ENCODE measurements around the gene RAX. TPM values are rescaled to one million over a fixed set of nuclear protein-coding genes. Genes with fewer than 3 reads are reported as not detected.
"Not testable (repeated sequence)": the region's sequence is repeated elsewhere in the genome, so short reads cannot be mapped to it uniquely, and the experiment has no call there.

The RAX gene
- polyA plus RNA-seq, 3 donors, result not detected

DNA sequence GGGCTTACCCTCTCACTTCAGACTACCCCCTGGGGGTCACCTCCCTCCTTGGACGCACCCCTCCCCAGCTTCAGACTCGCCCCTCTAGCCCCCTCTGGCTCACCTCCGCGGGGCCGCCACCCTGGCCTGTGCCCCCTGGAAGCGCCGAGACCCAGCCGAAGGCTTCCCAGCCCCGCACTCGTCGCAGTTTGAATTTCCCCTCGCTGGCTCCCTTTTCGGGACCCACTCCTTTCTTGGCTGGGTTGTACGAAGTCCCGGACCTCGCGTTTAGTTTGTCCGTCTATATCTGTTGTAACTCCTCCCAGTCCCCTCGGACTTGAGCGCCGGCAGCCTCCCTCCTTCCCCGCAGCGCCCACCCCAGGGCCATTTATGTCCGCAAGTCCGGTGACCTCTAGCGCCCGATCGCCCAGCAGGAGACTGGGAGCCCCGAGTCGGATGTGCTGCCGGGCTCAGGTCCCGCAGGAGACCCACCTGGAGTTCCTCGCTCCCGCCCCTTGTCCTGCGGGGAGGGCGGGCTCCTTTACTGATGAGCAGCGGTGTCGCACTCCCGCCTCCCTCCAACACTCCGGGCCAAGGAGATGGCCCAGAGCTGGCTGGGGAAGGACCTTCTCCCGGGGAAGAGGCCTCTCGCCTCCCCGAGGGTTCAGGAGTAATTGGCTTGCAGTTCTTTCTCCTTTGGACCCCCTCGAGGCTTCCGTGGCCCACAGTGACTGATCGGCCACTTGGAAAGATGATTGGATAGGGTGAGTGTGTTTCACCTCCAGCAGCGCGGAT is 692 bp upstream of the RAX start:
- DNase-seq (ENCODE audit: low read depth in 3 of 3, low spot score in 2 of 3), result no peak

DNA sequence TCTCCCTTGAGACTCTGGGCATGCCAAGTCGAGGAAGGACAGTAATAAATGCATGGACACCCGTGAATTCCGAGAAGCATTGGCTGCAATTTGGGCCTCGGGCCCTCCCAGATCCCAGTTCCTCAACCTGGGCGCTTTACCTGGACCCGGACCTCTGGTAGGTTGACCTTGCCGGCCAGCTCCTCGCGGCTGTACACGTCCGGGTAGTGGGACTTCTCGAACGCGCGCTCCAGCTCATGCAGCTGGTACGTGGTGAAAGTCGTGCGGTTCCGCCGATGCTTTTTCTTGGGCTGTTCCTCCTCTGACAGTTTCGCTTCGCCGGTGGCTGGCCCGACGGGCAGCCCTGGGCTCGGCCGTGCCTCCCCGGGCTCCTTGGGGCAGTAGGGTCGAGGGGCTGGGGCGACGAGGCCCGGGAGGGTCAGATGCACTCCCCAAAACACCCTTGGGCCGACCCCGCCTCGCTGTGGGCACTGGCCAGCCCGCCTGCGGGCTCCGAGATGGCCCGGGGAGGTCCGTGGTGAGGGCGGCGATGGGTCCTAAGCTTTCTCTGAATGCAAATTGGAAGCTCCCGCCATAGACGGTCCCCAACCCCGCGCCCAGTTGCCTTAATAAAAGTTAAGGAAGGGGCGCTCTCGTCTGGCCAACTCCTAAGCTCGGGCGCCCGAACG is 899 bp downstream of the RAX start:
- no peak for DNase-seq (ENCODE audit: low read depth in 3 of 3, low spot score in 2 of 3)

DNA sequence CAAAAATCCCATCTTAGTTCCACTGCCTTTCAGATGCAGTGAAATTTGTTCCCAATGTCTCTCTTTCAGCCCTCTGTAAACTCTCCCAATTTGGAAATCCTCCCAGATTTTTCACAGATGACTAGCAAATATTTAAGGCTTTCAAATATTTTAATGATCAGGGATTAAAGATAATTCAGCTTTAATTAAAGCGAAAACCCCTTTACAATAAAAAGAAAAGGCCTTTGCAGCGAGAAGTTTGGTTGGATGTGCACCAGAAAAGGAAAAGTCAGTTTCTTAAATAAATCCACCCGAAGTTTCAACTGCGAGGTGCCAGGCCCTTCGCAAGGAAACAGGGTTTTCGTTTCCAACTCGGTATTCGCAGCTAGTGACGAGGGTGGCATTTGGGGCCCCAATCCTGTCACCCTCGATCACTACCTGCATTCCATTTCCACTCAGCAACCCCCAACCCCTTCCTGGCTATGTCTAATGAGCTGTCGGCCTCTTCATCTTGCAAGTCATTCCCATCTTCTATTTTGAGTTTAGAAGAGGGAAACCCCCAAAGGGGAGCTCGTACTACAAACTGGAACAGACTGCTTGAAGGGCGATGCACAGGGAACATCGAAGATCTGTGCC is 1.5 kb downstream of the RAX start:
- no peak for DNase-seq (ENCODE audit: low read depth in 3 of 3, low spot score in 2 of 3)

DNA sequence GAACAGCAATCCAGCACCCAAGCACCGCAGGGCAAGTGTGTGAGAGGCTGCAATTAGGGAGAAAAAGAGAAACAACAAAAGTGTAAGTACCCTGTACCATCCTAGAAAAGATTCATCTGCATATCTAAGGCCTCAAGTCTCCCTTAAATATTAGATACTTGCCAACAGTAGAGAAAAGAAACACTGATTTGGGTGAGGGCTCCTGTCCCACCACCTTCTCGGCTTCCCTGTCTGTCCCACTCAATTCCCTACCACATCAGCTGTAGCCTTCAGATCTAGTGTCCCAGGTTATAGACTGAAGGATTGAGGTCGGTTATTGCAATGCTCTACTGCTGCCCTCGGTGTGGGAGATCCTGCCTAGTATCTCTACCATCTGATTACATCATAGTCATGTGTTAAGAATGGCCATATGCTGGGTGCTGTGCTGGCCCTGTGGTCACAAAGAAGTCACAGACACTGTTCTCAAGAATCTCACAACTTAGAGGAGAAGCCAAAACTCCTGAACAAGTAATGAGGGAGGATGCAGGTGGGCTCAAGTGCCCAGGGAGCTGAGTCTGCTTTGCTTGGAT is 2.5 kb downstream of the RAX start:
- DNase-seq (ENCODE audit: low read depth in 3 of 3, low spot score in 2 of 3), result no peak

DNA sequence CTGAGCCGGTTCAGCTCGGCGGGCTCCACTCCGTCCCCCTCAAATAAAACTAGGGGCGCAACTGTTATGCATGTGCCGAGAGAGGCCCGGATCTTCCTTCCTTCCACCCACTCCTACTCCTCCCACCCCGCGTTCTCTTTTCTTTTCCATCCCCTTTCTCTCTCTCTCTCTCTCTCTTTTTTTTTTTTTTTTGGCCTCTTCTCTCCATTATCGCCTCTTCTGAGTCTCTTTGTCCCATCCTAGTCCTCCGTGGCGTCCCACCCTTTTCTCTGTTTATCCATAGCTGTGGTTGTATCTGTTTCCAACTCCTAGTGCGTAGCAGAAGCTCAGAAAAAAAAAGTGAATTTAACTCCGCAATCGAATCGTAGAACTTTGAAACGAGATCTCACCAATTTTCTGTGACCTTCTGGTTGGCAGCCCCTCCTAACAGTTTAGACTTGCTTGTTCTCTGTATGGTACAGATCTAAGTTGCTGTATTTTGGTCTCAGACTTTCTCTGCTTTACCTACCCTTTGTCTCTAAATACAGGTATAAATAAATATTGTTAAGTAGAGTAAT is 3.6 kb downstream of the RAX start:
- no peak for DNase-seq (ENCODE audit: low read depth in 3 of 3, low spot score in 2 of 3)

DNA sequence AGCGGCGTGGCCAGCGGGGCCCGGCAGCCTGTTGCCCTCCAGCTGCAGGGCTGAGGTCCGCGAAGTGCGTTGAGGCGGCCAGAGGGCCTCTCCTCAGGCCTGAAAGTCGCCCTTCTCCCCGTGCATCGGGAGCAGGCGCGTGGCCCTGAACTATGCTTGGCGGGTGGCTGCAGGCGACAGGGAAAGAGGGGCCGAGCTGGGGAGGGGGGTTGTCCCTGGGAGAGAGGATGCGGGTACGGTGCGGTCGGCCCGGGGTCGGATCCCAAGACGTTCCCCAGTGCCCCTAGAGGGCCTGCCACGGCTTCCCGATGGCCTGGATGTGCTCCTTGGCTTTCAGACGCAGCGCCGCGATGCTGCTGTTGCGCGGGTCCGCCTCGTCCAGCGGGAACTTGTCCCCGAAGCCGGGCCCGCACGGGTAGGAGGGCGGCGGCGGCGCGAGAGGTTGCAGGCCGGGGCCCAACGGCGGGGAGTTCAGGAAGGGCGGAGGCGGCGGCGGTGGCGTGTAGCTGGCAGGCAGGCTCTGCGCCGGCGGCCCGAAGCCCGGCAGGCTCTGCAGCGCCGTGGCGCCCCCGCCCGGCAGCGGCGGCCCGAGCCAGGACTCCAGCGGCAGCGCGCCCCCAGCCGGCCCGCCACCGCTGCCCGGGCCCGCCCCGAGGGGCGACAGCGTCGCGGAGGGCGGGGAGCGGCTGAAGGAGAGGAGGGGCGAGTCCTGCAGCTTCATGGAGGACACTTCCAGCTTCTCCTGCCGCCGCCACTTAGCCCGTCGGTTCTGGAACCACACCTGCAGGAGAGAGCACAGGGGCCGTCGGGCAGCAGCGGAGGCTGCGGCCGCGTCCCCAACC is 4.3 kb downstream of the RAX start:
- no peak for DNase-seq (ENCODE audit: low read depth in 3 of 3, low spot score in 2 of 3)

DNA sequence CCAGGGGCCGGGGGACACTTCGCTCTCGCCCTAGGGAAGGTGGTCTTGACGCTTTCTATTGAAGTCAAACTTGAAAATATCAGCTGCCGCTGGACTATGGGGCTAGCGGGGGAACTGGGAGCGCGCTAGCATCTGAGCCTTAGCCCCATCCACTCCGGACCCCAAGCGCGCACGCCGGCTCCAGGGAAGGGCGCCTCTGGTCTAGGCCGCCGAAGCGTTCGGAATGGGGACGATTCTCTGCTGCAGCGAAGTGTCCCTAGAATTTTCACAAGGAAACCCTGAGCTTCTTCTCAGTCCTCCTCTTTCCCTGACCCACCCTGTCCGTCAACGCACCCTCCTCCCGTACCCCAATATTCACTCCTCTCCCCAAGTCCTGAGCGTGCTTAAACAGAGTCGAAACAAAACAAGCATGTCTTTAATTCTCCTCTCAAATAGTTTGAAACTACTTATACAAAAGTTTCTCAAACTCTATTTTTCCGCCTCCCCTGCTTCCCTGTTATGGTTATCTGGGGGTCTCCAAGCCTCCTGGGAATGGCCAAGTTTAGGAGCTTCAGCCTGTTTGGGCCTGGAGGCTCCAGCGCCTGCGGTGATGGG is 5.0 kb downstream of the RAX start:
- no peak for DNase-seq (ENCODE audit: low read depth in 3 of 3, low spot score in 2 of 3)

DNA sequence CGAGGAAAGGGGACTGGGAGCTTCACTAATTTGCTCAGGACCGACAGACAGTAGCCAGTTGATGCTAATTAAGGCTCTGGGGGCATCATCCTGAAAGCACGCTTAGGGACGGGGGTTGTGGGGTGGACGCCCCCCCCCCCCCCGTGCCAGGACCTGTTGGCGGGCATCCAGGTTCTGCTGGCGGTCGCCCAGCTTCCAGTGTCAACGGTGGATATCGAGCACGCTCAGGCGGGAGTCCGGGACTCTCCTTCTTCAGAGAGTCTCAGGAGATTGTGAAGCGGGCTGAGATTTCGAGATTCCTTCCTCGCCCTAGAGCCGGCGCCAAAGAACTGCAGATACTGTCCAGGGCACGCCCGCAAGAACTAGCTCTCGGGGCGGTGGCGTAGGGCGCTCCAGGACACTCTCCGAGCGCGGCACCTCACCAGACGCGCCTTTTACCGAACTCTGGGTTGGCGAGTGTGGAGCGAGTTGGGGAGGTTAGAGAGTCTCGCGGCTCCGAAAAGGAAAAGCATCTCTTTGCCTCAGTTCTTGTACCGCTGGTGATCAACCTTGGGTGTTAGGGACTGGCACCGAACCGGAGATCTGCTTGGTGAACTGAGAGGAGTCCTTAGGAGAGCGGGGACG is 5.6 kb downstream of the RAX start:
- DNase-seq (ENCODE audit: low read depth in 3 of 3, low spot score in 2 of 3), result no peak

DNA sequence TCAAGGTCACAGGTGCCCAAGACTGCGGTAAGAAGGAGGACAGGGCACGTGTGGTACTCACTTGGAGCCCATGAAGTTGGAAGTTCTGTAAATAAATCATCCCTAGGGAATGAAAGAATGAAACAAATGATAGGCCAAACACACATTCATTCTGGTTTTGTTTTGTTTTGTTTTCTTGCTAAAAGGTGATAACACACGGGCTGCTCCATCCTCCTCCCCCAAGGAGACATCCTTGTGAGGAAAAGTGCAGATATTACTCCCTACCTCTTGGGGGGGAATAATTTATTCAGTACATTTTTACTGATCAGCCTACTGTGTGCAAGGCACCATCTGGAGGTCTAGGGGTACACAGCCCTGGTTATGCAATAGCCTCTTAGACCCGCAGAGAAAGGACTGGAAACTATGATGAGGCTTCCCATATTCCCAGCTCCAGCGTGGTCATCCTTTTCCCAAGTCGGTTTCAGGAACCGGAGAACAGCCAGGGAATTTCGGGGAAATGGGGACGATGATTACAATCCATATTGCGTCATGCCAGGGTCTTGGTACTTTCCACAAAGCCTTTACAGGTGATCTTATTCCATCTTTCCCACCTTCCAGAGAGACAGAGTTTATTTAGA is 6.3 kb downstream of the RAX start:
- DNase-seq (ENCODE audit: low read depth in 3 of 3, low spot score in 2 of 3), result no peak

DNA sequence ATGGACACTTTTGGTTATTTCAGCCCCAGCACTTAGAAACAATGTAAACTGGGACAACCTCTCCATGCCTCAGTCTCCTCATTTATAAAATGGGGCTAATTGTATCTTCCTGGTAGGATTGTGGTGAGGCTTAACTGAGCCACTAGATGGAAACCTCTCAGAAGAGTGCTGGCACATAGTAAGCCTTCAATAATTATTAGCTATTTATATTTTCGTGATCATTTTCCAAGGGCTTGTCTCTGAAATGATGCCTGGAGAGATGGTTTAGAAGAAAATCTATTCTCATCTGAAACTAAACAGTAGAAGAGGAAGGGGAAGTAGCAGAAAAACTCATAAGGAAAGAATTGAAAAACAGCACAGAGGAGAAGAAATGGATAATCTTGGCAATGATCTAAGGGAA is 6.8 kb downstream of the RAX start:
- no peak for DNase-seq (ENCODE audit: low read depth in 3 of 3, low spot score in 2 of 3)

DNA sequence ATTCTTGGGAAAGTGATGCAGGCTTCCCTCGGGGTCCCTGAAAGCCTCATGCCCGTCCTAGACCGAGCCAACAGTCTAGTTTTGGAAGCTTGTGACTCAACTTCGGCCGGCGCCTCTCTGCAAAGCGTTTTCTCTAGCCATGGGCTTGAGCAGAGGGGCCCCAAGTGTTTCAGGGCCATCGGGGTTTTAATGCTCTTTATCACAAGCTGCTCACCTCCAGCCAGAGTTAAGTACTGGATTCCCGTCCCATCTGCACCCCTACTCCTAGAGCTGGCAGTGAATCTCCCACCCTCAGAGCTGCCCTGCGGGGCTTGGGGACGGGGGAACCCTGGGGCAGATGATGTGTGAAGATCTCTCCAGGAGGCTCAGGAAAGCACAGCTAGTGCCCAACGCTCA is 7.3 kb downstream of the RAX start:
- no peak for DNase-seq (ENCODE audit: low read depth in 3 of 3, low spot score in 2 of 3)

DNA sequence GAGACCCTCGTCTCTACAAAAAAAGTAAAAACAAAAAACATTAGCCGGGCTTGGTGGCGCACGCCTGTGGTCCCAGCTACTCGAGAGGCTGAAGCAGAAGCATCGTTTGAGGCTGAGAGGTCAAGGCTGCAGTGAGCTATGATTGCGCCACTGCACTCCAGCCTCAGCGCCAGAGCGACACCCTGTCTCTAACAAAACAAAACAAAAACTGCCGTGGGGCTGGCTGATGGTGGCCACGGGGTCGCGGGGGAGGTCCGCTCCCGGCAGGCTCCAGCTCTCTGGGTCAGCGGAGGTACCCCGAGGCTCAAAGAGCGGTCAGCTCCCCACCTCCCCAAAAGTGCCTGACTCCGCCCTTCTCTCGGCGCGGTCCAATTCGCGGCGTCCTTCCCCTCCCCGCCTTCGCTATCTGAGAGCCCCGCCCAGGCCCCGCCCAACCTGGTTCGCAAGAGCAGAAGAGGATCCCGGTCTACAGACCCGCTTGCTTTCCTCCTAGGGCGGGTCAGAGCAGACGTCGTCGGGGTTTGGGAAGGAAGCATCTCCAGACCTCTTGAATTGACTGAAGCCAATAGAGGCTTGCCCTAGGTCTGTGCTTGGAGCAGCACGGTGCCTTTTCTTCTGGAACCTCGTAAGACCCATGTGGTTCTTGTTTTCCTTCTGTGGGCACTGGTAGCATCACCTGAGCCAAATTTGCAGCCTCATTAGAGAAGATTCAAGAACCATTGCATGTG is 7.8 kb downstream of the RAX start:
- no peak for DNase-seq (ENCODE audit: low read depth in 3 of 3, low spot score in 2 of 3)

DNA sequence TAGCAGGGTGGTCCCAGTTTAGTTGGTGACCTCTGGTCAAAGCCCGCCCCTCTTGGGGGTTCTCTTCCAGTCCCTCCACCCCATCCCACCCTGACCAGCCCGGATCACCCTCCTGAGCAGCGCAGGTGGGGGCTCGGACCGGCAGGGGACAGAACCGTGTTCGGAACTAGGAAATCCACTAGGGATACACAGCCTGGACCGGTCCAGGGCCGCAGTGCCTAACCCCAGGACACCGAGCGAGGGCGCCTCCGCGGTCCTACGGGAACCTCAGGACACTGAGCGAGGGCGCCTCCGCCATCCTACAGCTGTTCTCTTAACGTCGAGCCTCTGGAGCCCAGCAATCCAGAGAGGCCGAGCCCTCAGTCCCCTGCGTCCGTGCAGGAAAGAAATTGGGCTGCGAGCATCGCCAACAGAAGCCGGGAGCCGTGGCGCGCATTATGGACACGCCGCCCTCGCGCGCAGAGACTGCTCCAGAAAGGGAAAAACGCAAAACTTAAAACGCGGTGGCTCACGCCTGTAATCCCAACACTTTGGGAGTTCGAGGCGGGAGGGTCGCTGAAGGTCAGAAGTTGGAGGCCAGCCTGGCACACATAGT is 8.5 kb downstream of the RAX start:
- no peak for DNase-seq (ENCODE audit: low read depth in 3 of 3, low spot score in 2 of 3)

DNA sequence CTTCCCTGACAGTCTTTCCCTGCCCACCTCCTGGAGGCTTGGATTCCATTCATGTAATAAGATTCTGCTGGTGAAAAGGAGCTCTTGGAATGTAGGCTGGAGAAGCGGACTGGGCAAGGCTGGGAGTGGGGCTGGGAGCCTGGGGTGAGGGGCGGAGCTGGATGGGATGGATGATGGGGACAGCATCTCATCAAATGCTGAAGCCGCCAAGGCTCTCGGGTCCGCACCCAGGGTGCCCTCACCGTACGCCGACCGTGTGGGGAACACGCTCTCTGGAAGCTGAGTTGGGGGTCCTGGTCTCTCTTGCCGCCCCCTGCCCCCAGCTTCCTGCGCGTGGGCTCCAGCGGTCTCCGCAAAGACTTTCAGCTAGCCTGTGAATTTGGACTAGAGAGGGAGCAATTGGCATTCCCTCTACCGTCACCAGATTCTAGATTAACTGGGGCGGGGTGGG is 9.1 kb downstream of the RAX start:
- no peak for DNase-seq (ENCODE audit: low read depth in 3 of 3, low spot score in 2 of 3)

DNA sequence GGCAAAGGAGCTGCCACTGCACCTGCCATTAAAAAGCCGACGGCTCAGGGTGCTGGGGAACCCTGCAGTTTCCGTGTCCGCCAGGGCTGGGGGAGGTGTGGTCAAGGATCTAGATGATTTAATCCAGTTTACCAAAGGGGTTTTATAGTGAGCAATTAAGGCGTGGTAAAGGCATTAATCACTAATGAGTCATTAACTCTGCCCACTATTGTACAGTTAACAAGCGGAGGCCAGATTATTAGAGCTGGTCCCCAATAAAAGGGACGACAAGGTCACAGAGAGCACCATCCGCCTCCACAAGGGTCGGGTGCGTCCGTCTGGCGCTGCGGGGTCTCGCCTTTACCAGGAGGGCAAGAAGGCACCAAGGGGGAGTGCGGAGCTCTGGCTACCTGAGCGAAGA is 9.6 kb downstream of the RAX start:
- DNase-seq (ENCODE audit: low read depth in 3 of 3, low spot score in 2 of 3), result no peak

DNA sequence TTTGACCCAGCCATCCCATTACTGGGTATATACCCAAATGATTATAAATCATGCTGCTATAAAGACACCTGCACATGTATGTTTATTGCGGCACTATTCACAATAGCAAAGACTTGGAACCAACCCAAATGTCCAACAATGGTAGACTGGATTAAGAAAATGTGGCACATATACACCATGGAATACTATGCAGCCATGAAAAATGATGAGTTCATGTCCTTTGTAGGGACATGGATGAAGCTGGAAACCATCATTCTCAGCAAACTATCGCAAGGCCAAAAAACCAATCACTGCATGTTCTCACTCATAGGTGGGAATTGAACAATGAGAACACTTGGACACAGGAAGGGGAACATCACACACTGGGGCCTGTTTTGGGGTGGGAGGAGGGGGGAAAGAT is 11.0 kb downstream of the RAX start:
- not testable (repeated sequence) for DNase-seq (ENCODE audit: low read depth in 3 of 3, low spot score in 2 of 3)

DNA sequence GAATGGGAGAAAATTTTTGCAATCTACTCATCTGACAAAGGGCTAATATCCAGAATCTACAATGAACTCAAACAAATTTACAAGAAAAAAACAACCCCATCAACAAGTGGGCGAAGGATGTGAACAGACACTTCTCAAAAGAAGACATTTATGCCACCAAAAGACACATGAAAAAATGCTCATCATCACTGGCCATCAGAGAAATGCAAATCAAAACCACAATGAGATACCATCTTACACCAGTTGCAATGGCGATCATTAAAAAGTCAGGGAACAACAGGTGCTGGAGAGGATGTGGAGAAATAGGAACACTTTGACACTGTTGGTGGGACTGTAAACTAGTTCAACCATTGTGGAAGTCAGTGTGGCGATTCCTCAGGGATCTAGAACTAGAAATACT is 11.4 kb downstream of the RAX start:
- not testable (repeated sequence) for DNase-seq (ENCODE audit: low read depth in 3 of 3, low spot score in 2 of 3)

DNA sequence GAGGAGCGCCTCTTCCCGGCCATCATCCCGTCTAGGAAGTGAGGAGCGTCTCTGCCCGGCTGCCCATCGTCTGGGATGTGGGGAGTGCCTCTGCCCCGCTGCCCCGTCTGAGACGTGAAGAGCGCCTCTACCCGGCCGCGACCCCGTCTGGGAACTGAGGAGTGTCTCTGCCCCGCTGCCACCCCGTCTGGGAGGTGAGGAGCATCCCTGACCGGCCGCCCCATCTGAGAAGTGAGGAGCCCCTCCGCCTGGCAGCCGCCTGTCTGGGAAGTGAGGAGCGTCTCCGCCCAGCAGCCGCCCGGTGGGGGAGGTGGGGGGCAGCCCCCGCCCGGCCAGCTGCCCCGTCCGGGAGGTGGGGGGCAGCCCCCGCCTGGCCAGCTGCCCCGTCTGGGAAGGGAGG is 17.8 kb downstream of the RAX start:
- DNase-seq (ENCODE audit: low read depth in 3 of 3, low spot score in 2 of 3), result not testable (repeated sequence)
